ENCODE measurements around the gene RTN1.

DNA sequence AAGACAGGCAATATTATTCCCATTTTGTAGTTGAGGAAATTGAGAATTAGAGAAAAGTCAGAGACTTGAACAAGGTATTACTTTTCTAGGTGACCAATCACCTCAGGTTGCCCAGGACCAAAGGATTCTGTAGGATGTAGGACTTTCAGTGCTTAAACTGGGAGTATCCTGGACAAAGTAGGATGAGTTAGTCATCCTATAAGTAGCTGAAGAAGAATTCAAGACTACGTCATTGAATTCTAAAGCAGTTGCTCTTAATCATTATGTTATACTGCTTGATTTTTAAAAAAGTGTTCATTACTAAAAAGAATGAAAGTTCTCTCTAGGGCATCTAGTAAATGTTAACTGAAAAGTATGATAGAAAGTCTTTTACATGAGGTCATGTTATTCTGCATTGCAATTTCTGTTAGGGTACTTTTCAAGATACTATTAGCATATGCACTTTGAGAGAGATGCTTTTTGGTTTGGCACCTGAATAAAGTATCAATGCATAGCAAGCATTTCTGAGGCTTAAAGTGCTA, 101.7 kb downstream of the RTN1 start:
- TF ChIP-seq POLR2A (IDR thresholded peaks at IDR 0.05; ENCODE audit: low read length) (no peak), GATA1 (IDR thresholded peaks at IDR 0.05; ENCODE audit: low read depth, low read length) (no peak)

All from erythroblast (primary cell).